IMR-90 (cell line): ENCODE data around the gene BTG2. TPM values are rescaled to one million over a fixed set of nuclear protein-coding genes. Genes with fewer than 3 reads are reported as not detected.

Source experiments
- ATAC-seq: fragments of 200-7000 bp; cut with Tn5 transposase; 2 replicates; pipeline ENCODE4 v1.9.1; 2020; ENCODE audit warnings: low read depth, mild to moderate bottlenecking, moderate library complexity
- BruUV-seq: library from RNA; stranded (reverse); fragments of 400-500 nt; replicated peaks from 2 replicates; lab custom pipeline; 2021; lab: Mats Ljungman, UMichigan
- CTCF ChIA-PET: fragments of 300-600 bp; formaldehyde crosslinking; extraction: SDS; loops from one replicate; lab custom pipeline; 2021; ENCODE audit warnings: antibody characterized with exemption; lab: Yijun Ruan, JAX
- POLR2A ChIA-PET: fragments of 300-600 bp; sonication (Branson Sonifier 250); formaldehyde crosslinking; loops from one replicate; lab custom pipeline; 2022; ENCODE audit warnings: antibody characterized with exemption; ENCODE audit not compliant: unreplicated experiment; lab: Charles Lee
- DNase-seq: peaks from one replicate; pipeline ENCODE4 v3.0.0; 2013
- H2AFZ ChIP-seq: replicated peaks from 2 replicates; pipeline ENCODE3; 2013; ENCODE audit warnings: low read length, mild to moderate bottlenecking; ENCODE audit not compliant: poor library complexity
- H2AK5ac ChIP-seq: 2 replicates; pipeline ENCODE4 v1.6.1; 2013; ENCODE audit warnings: low read depth, low read length, inconsistent platforms
- H2AK9ac ChIP-seq: replicated peaks from 2 replicates; pipeline ENCODE3; 2013; ENCODE audit warnings: mild to moderate bottlenecking, low read depth, low read length, moderate library complexity; ENCODE audit not compliant: poor library complexity
- H2BK120ac ChIP-seq: 2 replicates; pipeline ENCODE4 v1.6.1; 2013; ENCODE audit warnings: low read depth, low read length, inconsistent platforms
- H2BK15ac ChIP-seq: 3 replicates; pipeline ENCODE4 v1.6.1; 2013; ENCODE audit warnings: low read depth, low read length, inconsistent platforms
- H2BK20ac ChIP-seq: 2 replicates; pipeline ENCODE4 v1.6.1; 2013; ENCODE audit warnings: low read depth, mild to moderate bottlenecking, inconsistent platforms, low read length, moderate library complexity
- H2BK5ac ChIP-seq: 2 replicates; pipeline ENCODE4 v1.6.1; 2013; ENCODE audit warnings: mild to moderate bottlenecking, low read depth, low read length, inconsistent platforms; ENCODE audit not compliant: poor library complexity, severe bottlenecking
- H3K14ac ChIP-seq: replicated peaks from 2 replicates; pipeline ENCODE4 v1.6.1; 2013; ENCODE audit warnings: low read depth, low read length, inconsistent platforms
- H3K18ac ChIP-seq: 2 replicates; pipeline ENCODE4 v1.6.1; 2013; ENCODE audit warnings: low read depth, low read length, control low read depth
- H3K23ac ChIP-seq: 2 replicates; pipeline ENCODE4 v1.6.1; 2013; ENCODE audit warnings: low read depth, low read length, inconsistent platforms
- H3K27ac ChIP-seq: 2 replicates; pipeline ENCODE4 v1.5.1; 2013; ENCODE audit warnings: mild to moderate bottlenecking, control low read depth, low read length; ENCODE audit not compliant: insufficient read depth
- H3K27me3 ChIP-seq: 2 replicates; pipeline ENCODE4 v1.6.1; 2013; ENCODE audit warnings: low read length; ENCODE audit not compliant: control insufficient read depth, insufficient read depth
- H3K36me3 ChIP-seq: 2 replicates; pipeline ENCODE4 v1.6.1; 2013; ENCODE audit warnings: low read length, mixed read lengths; ENCODE audit not compliant: control insufficient read depth, insufficient read depth
- H3K4ac ChIP-seq: 2 replicates; pipeline ENCODE4 v1.6.1; 2013; ENCODE audit warnings: low read depth, low read length, inconsistent platforms
- H3K4me1 ChIP-seq: 2 replicates; pipeline ENCODE4 v1.6.1; 2013; ENCODE audit warnings: low read length, mixed read lengths; ENCODE audit not compliant: control insufficient read depth, insufficient read depth
- H3K4me2 ChIP-seq: 2 replicates; pipeline ENCODE4 v1.6.1; 2013; ENCODE audit warnings: low read depth, mild to moderate bottlenecking, control low read depth, low read length, moderate library complexity
- H3K4me3 ChIP-seq: 2 replicates; pipeline ENCODE4 v1.5.1; 2013; ENCODE audit warnings: low read depth, mild to moderate bottlenecking, control low read depth, low read length, moderate library complexity; ENCODE audit not compliant: insufficient read depth
- H3K56ac ChIP-seq: 2 replicates; pipeline ENCODE4 v1.6.1; 2013; ENCODE audit warnings: low read length, inconsistent platforms; ENCODE audit not compliant: insufficient read depth; ENCODE audit errors: extremely low read depth
- H3K79me1 ChIP-seq, 2 experiments: 2 replicates each; pipeline ENCODE4 v1.6.1; 2013; ENCODE audit warnings: low read length in 2 of 2, inconsistent platforms in 1 of 2, low read depth in 1 of 2
- H3K9ac ChIP-seq: 2 replicates; pipeline ENCODE4 v1.6.1; 2013; ENCODE audit warnings: low read depth, low read length, control low read depth
- H3K9me1 ChIP-seq: 2 replicates; pipeline ENCODE4 v1.6.1; 2013; ENCODE audit warnings: low read length, inconsistent platforms; ENCODE audit not compliant: insufficient read depth
- H3K9me3 ChIP-seq: 2 replicates; pipeline ENCODE4 v1.6.1; 2013; ENCODE audit warnings: low read length; ENCODE audit not compliant: control insufficient read depth, insufficient read depth
- H4K20me1 ChIP-seq: 2 replicates; pipeline ENCODE4 v1.6.1; 2013; ENCODE audit warnings: low read length, inconsistent platforms; ENCODE audit not compliant: insufficient read depth
- H4K5ac ChIP-seq: 2 replicates; pipeline ENCODE4 v1.6.1; 2013; ENCODE audit warnings: mild to moderate bottlenecking, low read depth, low read length, control low read depth
- H4K8ac ChIP-seq, 2 experiments: 2 replicates each; pipeline ENCODE4 v1.6.1; 2013; ENCODE audit warnings: low read depth in 2 of 2, low read length in 2 of 2, control low read depth in 1 of 2, inconsistent platforms in 1 of 2
- H4K91ac ChIP-seq: 2 replicates; pipeline ENCODE4 v1.6.1; 2013; ENCODE audit warnings: low read depth, low read length, inconsistent platforms; ENCODE audit not compliant: insufficient read depth
- CEBPB ChIP-seq: IDR thresholded peaks from 2 replicates; pipeline ENCODE4 v1.6.1; 2012; ENCODE audit warnings: low read depth, low read length, improper control_type of control experiment
- CHD1 ChIP-seq: IDR thresholded peaks from 2 replicates; pipeline ENCODE4 v1.6.1; 2012; ENCODE audit warnings: low read depth, low read length, improper control_type of control experiment
- CTCF ChIP-seq: conservative IDR thresholded peaks from 2 replicates; pipeline ENCODE4 v1.5.1; 2012; ENCODE audit warnings: mild to moderate bottlenecking, low read depth, low read length, improper control_type of control experiment
- ELK1 ChIP-seq: fragments of 150-350 bp; IDR thresholded peaks from 2 replicates; pipeline ENCODE4 v1.6.1; 2016; ENCODE audit warnings: low read depth, mild to moderate bottlenecking, low read length, moderate library complexity, borderline replicate concordance
- FOS ChIP-seq: fragments of 150-350 bp; IDR thresholded peaks from 2 replicates; pipeline ENCODE4 v1.6.1; 2016; ENCODE audit warnings: low read depth, low read length
- MAFK ChIP-seq: IDR thresholded peaks from 2 replicates; pipeline ENCODE4 v1.6.1; 2012; ENCODE audit warnings: low read depth, low read length, improper control_type of control experiment
- MAZ ChIP-seq: IDR thresholded peaks from 2 replicates; pipeline ENCODE4 v1.6.1; 2012; ENCODE audit warnings: low read depth, mild to moderate bottlenecking, low read length, improper control_type of control experiment, moderate library complexity, borderline replicate concordance
- MXI1 ChIP-seq: IDR thresholded peaks from 2 replicates; pipeline ENCODE4 v1.6.1; 2012; ENCODE audit warnings: low read depth, mild to moderate bottlenecking, low read length, moderate library complexity, borderline replicate concordance
- NFE2L2 ChIP-seq: fragments of 150-350 bp; IDR thresholded peaks from 2 replicates; pipeline ENCODE4 v1.6.1; 2016; ENCODE audit warnings: low read depth, mild to moderate bottlenecking, low read length
- POLR2A ChIP-seq: IDR thresholded peaks from 2 replicates; pipeline ENCODE4 v1.6.1; 2012; ENCODE audit warnings: mild to moderate bottlenecking, low read depth, low read length
- RAD21 ChIP-seq: IDR thresholded peaks from 2 replicates; pipeline ENCODE4 v1.6.1; 2012; ENCODE audit warnings: low read length, improper control_type of control experiment
- RCOR1 ChIP-seq: IDR thresholded peaks from 2 replicates; pipeline ENCODE4 v1.6.1; 2012; ENCODE audit warnings: mild to moderate bottlenecking, low read length, improper control_type of control experiment; ENCODE audit not compliant: insufficient replicate concordance
- SMC3 ChIP-seq: fragments of 150-350 bp; IDR thresholded peaks from 2 replicates; pipeline ENCODE4 v1.6.1; 2016; ENCODE audit warnings: low read depth, mild to moderate bottlenecking, antibody characterized with exemption, low read length, moderate library complexity
- WGBS, 2 experiments: methylation state at CpG; one replicate each; pipeline versions ENCODE4 v1.1.5 to v1.1.7; 2013; ENCODE audit warnings: missing lambda C conversion rate in 2 of 2; ENCODE audit not compliant: insufficient read length in 1 of 2; ENCODE audit errors: extremely low coverage in 2 of 2; 5-methylcytosine and 5-hydroxymethylcytosine counted together
- dilution Hi-C: fragments of 300-500 bp; cut with HindIII; formaldehyde crosslinking; loops from one replicate; pipeline ENCODE4 v1.14.3; 2018; ENCODE audit warnings: low sequenced_read_pairs; ENCODE audit not compliant: unreplicated experiment
- in situ Hi-C: fragments of 300-500 bp; cut with MboI; formaldehyde crosslinking; loops from 3 replicates; pipeline ENCODE4 v1.14.3; 2019; ENCODE audit warnings: low sequenced_read_pairs, inconsistent platforms, mixed read lengths
- intact Hi-C: fragments of 100-400 bp; cut with micrococcal nuclease; formaldehyde crosslinking; loops from 2 replicates; pipeline ENCODE4 v1.10.0; 2022
- polyA plus RNA-seq, 3 experiments: library from polyadenylated mRNA; depleted of rRNA; stranded (reverse); fragments of >200 nt; gene quantifications; 2 replicates each; pipeline ENCODE4 v1.2.3, GENCODE V29; 2012; ENCODE audit warnings: low replicate concordance in 1 of 3
- total RNA-seq: library from RNA; depleted of rRNA; stranded (reverse); fragments of >200 nt; gene quantifications from 2 replicates; pipeline ENCODE4 v1.2.3, GENCODE V29; 2012
- TF ChIP-seq, protein P1 (sequence below): fragments of 150-350 bp; IDR thresholded peaks from 2 replicates; pipeline ENCODE4 v1.6.1; 2017; ENCODE audit warnings: mild to moderate bottlenecking, antibody characterized with exemption, low read length, low read depth

BTG2 gene
- total and polyA plus RNA-seq, 2 of the 4 experiments (the other 2 are of a cell fraction): 8.4 to 18.8 TPM

DNA sequence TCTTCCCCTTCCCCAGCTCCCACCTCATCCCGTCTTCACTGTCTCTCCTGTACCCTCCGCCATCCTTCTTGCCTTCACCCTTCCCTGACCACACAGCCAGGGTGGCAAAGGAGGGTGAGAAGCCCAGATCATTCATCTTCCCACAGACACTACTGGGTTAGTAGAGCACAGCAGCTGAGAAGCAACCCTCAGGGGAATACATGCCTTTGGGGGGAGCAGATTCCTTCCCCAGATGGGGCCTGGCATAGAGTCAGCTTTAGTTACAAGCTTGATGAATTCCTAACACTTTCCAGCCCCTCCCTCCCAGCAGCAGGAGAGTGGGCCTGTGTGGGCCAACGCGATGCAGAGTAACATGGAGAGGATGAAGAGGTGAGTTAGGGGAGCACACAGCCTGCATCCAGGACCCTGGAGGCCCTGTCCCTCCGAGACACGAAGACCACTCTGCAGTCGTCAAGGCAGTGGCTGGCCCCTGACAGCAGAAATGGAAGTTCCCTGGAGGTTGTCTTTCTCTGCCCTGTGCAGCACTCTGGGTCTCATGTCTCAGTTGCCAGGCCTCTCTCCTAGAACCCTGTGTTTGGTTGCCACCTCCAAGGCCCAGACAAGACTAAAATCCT lies 8.8 kb upstream of the BTG2 start:
- Histone ChIP-seq H3K36me3 (no peaks in the 10 kb centered on the region), H3K27me3 (peaks cover 51% of the 10 kb centered on the region), H3K18ac (no peak overlapping the region), H4K5ac (no peak overlapping the region), H2BK15ac (no peak overlapping the region), H4K91ac (no peak overlapping the region), H3K27ac (no peak overlapping the region), H3K56ac (no peak overlapping the region), H3K9me1 (no peaks in the 10 kb centered on the region), H3K14ac (no peak overlapping the region), H3K79me1 (no peaks in the 10 kb centered on the region), H3K4me2 (no peak overlapping the region), H3K9ac (no peak overlapping the region), H4K8ac (no peak overlapping the region), H3K9me3 (no peaks in the 10 kb centered on the region), H2AK9ac (no peak overlapping the region), H2BK20ac (no peak overlapping the region), H3K4me1 (peaks cover 2% of the 10 kb centered on the region; the same call in 1 of the 2 replicates), H3K23ac (no peak overlapping the region), H2AK5ac (no peak overlapping the region), H2BK5ac (no peak overlapping the region), H2AFZ (no peak overlapping the region), H4K20me1 (no peaks in the 10 kb centered on the region), H3K4me3 (no peak overlapping the region), H2BK120ac (no peak overlapping the region), H3K4ac (no peak overlapping the region)
- ChIA-PET CTCF (no interaction called here), POLR2A (no interaction called here)
- DNase-seq: no peak
- BruUV-seq: no TSS peak
- TF ChIP-seq RAD21: no peak
- no peak for TF ChIP-seq NFE2L2
- TF ChIP-seq RCOR1: no peak
- no peak for TF ChIP-seq CTCF
- TF ChIP-seq, protein P1, sequence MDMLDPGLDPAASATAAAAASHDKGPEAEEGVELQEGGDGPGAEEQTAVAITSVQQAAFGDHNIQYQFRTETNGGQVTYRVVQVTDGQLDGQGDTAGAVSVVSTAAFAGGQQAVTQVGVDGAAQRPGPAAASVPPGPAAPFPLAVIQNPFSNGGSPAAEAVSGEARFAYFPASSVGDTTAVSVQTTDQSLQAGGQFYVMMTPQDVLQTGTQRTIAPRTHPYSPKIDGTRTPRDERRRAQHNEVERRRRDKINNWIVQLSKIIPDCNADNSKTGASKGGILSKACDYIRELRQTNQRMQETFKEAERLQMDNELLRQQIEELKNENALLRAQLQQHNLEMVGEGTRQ: no peak
- no peak for TF ChIP-seq MAZ
- TF ChIP-seq FOS: no peak
- TF ChIP-seq MAFK: no peak
- TF ChIP-seq SMC3: no peak
- TF ChIP-seq MXI1: no peak
- TF ChIP-seq ELK1: no peak
- TF ChIP-seq CEBPB: no peak
- TF ChIP-seq POLR2A: no peak
- no peak for TF ChIP-seq CHD1
- intact Hi-C loops: no loop called here
- in situ Hi-C loops: no loop called here
- WGBS, 2 experiments: 68% methylated on average over 3 of the region's 7 CpGs; no CpG with 5 or more reads in 1 of the 2 experiments
- dilution Hi-C loops: no loop called here
- peak; percentile 53 for ATAC-seq
